Stromal cell of bone marrow (primary cell): ENCODE measurements around the gene HOXA2.

ENCODE experiments used
- DNase-seq: peaks from one replicate; pipeline ENCODE4 v3.0.0-alpha.2; 2012; ENCODE audit warnings: low read depth

Gene HOXA2

GRCh38 chr7:27124902-27125689 is 22.6 kb upstream of the HOXA2 start:
- no peak for DNase-seq

- peak; percentile 59 for DNase-seq
Observed at GRCh38 chr7:27124096-27124901, 21.8 kb upstream of the HOXA2 start.

- no peak for DNase-seq
Observed at GRCh38 chr7:27123477-27124053, 21.1 kb upstream of the HOXA2 start.

GRCh38 chr7:27123007-27123476 is 20.6 kb upstream of the HOXA2 start:
- DNase-seq, result no peak

- no peak for DNase-seq
Observed at GRCh38 chr7:27122077-27122910, 19.8 kb upstream of the HOXA2 start.

- no peak for DNase-seq
Observed at GRCh38 chr7:27121684-27122076, 19.2 kb upstream of the HOXA2 start.

GRCh38 chr7:27119412-27119911 is 17.0 kb upstream of the HOXA2 start:
- no peak for DNase-seq

GRCh38 chr7:27118580-27118979 is 16.1 kb upstream of the HOXA2 start:
- DNase-seq, result no peak

GRCh38 chr7:27117887-27118491 is 15.5 kb upstream of the HOXA2 start:
- DNase-seq, result no peak

GRCh38 chr7:27116962-27117886 is 14.7 kb upstream of the HOXA2 start:
- DNase-seq, result no peak

GRCh38 chr7:27116031-27116961 is 13.8 kb upstream of the HOXA2 start:
- no peak for DNase-seq

GRCh38 chr7:27115221-27116026 is 12.9 kb upstream of the HOXA2 start:
- no peak for DNase-seq

GRCh38 chr7:27114881-27115220 is 12.4 kb upstream of the HOXA2 start:
- no peak for DNase-seq

- no peak for DNase-seq
Observed at GRCh38 chr7:27113991-27114769, 11.7 kb upstream of the HOXA2 start.

GRCh38 chr7:27112955-27113949 is 10.8 kb upstream of the HOXA2 start:
- DNase-seq, result peak; percentile 68

GRCh38 chr7:27112361-27112760 is 9.9 kb upstream of the HOXA2 start:
- DNase-seq, result no peak
